ENCODE measurements around the gene MYH4.

Gene MYH4

GRCh38 chr17:10421211-10421610 lies 48.1 kb downstream of the MYH4 start:
- no peak for DNase-seq

GRCh38 chr17:10420811-10421210 lies 48.5 kb downstream of the MYH4 start:
- DNase-seq = no peak

- no peak for DNase-seq
Observed at GRCh38 chr17:10417431-10417830, 51.9 kb downstream of the MYH4 start.

- DNase-seq = no peak
Observed at GRCh38 chr17:10415161-10415560, 54.2 kb downstream of the MYH4 start.

- DNase-seq = no peak
Observed at GRCh38 chr17:10403589-10403988, 65.8 kb downstream of the MYH4 start.

- no peak for DNase-seq
Observed at GRCh38 chr17:10398352-10398751, 71.0 kb downstream of the MYH4 start.

- no peak for DNase-seq
Observed at GRCh38 chr17:10396524-10397163, 72.7 kb downstream of the MYH4 start.

- DNase-seq = no peak
Observed at GRCh38 chr17:10394201-10394887, 75.0 kb downstream of the MYH4 start.

Measured in DMS153 (cell line).